Endodermal cell (in vitro differentiated cells): ENCODE measurements around the gene CNNM1. TPM values are rescaled to one million over a fixed set of nuclear protein-coding genes. Genes with fewer than 3 reads are reported as not detected.

ENCODE experiments used
- DNase-seq: peaks from one replicate; pipeline ENCODE4 v3.0.0-alpha.2; 2017
- H3K27ac ChIP-seq: 2 replicates; pipeline ENCODE4 v1.5.1; 2013; ENCODE audit warnings: mild to moderate bottlenecking, low read depth, low read length, moderate library complexity
- H3K27me3 ChIP-seq: 2 replicates; pipeline ENCODE4 v1.6.1; 2013; ENCODE audit warnings: mild to moderate bottlenecking, low read length, moderate library complexity; ENCODE audit not compliant: insufficient read depth, control insufficient read depth, poor library complexity, severe bottlenecking
- H3K36me3 ChIP-seq: 2 replicates; pipeline ENCODE4 v1.7.0; 2013; ENCODE audit warnings: mild to moderate bottlenecking, low read length, moderate library complexity; ENCODE audit not compliant: control insufficient read depth, insufficient read depth
- H3K4me1 ChIP-seq: one replicate; pipeline ENCODE4 v1.7.0; 2013; ENCODE audit warnings: low read length; ENCODE audit not compliant: control insufficient read depth, insufficient read depth
- H3K4me3 ChIP-seq: 2 replicates; pipeline ENCODE4 v1.5.1; 2013; ENCODE audit warnings: mild to moderate bottlenecking, low read length, moderate library complexity
- H3K9ac ChIP-seq: 2 replicates; pipeline ENCODE4 v1.6.1; 2013; ENCODE audit warnings: mild to moderate bottlenecking, low read length, moderate library complexity; ENCODE audit not compliant: poor library complexity, severe bottlenecking; ENCODE audit errors: extremely low read depth
- H3K9me3 ChIP-seq: 2 replicates; pipeline ENCODE4 v1.6.1; 2013; ENCODE audit warnings: mild to moderate bottlenecking, low read length, moderate library complexity; ENCODE audit not compliant: control insufficient read depth
- H3K27ac Mint-ChIP-seq: 2 replicates; pipeline ENCODE4 v1.8.0; 2020; ENCODE audit warnings: mixed read lengths
- H3K27me3 Mint-ChIP-seq: 2 replicates; pipeline ENCODE4 v1.8.0; 2021; ENCODE audit warnings: mild to moderate bottlenecking, mixed read lengths; ENCODE audit not compliant: insufficient read depth
- H3K36me3 Mint-ChIP-seq: 2 replicates; pipeline ENCODE4 v1.8.0; 2020; ENCODE audit warnings: low read depth, mixed read lengths
- H3K4me1 Mint-ChIP-seq: 2 replicates; pipeline ENCODE4 v1.8.0; 2020; ENCODE audit warnings: mixed read lengths
- H3K4me3 Mint-ChIP-seq: 2 replicates; pipeline ENCODE4 v1.8.0; 2020; ENCODE audit warnings: mild to moderate bottlenecking, moderate library complexity, mixed read lengths
- H3K9me3 Mint-ChIP-seq: 2 replicates; pipeline ENCODE4 v1.8.0; 2020; ENCODE audit warnings: mild to moderate bottlenecking, mixed read lengths
- WGBS, 2 experiments: methylation state at CpG; one replicate each; pipeline versions ENCODE4 v1.1.5 to v1.1.7; 2013; ENCODE audit warnings: missing lambda C conversion rate in 2 of 2, mixed read lengths in 1 of 2; ENCODE audit not compliant: insufficient coverage in 1 of 2, insufficient read length in 1 of 2; 5-methylcytosine and 5-hydroxymethylcytosine counted together
- total RNA-seq, 2 donors: library from RNA; stranded (reverse); fragmentation: NEBNext Ultra II Directional in 1 of 2; extraction: Animal tissue kit (Norgen Biotek cat#: 25700) in 1 of 2; gene quantifications; 2 replicates in 1 of 2; 3 replicates in 1 of 2; pipeline ENCODE4 v1.2.1, GENCODE V29; 2021
- TF ChIP-seq, protein P1 (sequence below): fragments of 200-600 bp; sonication (generic); conservative IDR thresholded peaks from 2 replicates; pipeline ENCODE4 v1.5.0; 2021; ENCODE audit warnings: antibody characterized with exemption, mild to moderate bottlenecking

CNNM1 gene
- total RNA-seq, 2 donors from 2014 or later, result 2.8 to 3.8 TPM

- TF ChIP-seq, protein P1, sequence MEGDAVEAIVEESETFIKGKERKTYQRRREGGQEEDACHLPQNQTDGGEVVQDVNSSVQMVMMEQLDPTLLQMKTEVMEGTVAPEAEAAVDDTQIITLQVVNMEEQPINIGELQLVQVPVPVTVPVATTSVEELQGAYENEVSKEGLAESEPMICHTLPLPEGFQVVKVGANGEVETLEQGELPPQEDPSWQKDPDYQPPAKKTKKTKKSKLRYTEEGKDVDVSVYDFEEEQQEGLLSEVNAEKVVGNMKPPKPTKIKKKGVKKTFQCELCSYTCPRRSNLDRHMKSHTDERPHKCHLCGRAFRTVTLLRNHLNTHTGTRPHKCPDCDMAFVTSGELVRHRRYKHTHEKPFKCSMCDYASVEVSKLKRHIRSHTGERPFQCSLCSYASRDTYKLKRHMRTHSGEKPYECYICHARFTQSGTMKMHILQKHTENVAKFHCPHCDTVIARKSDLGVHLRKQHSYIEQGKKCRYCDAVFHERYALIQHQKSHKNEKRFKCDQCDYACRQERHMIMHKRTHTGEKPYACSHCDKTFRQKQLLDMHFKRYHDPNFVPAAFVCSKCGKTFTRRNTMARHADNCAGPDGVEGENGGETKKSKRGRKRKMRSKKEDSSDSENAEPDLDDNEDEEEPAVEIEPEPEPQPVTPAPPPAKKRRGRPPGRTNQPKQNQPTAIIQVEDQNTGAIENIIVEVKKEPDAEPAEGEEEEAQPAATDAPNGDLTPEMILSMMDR, result peak; percentile 64
- no peak overlapping the region for H3K27ac ChIP-seq
- peaks cover 11% of the 10 kb centered on the region for H3K27me3 Mint-ChIP-seq
- no peak overlapping the region for H3K4me3 ChIP-seq
- no peaks in the 10 kb centered on the region for H3K36me3 Mint-ChIP-seq
- peaks cover under 1% of the 10 kb centered on the region for H3K27me3 ChIP-seq
- no peaks in the 10 kb centered on the region for H3K36me3 ChIP-seq
- peak; percentile 58 for DNase-seq
- H3K4me1 Mint-ChIP-seq, result peaks cover 5% of the 10 kb centered on the region
- H3K4me3 Mint-ChIP-seq, result no peak overlapping the region
- no peaks in the 10 kb centered on the region for H3K9me3 Mint-ChIP-seq
- WGBS, 2 experiments, result 85 to 96% methylated on average over 4 to 5 of the region's 5 CpGs
- H3K4me1 ChIP-seq, result no peaks in the 10 kb centered on the region
- H3K9ac ChIP-seq, result no peak overlapping the region
- no peak overlapping the region for H3K27ac Mint-ChIP-seq
- H3K9me3 ChIP-seq, result no peaks in the 10 kb centered on the region
Observed at GRCh38 chr10:99442394-99442793, 113.2 kb downstream of the CNNM1 start.

DNA sequence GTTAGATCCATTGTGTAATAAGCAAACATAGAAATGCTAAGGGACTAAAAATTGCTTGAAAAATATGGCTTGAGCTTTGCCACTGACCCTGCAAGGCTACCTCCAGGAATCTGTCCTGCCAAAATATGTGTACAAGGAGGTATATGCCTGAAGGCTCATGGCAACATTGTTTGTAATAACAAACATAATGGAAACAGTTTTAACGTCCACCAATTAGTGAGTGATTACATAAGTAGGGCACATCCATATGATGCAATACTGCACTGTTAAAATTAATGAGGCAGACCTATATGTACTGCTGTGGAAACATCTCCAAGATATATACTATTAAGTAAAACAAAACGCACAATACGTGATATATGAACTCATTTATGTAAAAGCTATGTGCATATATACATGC is 114.3 kb downstream of the CNNM1 start:
- H3K36me3 Mint-ChIP-seq, result no peaks in the 10 kb centered on the region
- H3K4me3 ChIP-seq, result no peak overlapping the region
- TF ChIP-seq, protein P1, result no peak
- peaks cover 6% of the 10 kb centered on the region for H3K4me1 Mint-ChIP-seq
- H3K27ac Mint-ChIP-seq, result no peak overlapping the region
- no peaks in the 10 kb centered on the region for H3K36me3 ChIP-seq
- H3K4me3 Mint-ChIP-seq, result no peak overlapping the region
- H3K27ac ChIP-seq, result no peak overlapping the region
- peaks cover 11% of the 10 kb centered on the region for H3K27me3 Mint-ChIP-seq
- H3K9me3 ChIP-seq, result no peaks in the 10 kb centered on the region
- H3K9ac ChIP-seq, result no peak overlapping the region
- no peaks in the 10 kb centered on the region for H3K4me1 ChIP-seq
- 94% methylated on average over 1 of the region's 3 CpGs; no CpG with 5 or more reads in 1 of the 2 experiments for WGBS, 2 experiments
- DNase-seq, result no peak
- H3K9me3 Mint-ChIP-seq, result no peaks in the 10 kb centered on the region
- no peaks in the 10 kb centered on the region for H3K27me3 ChIP-seq

Other genes starting within 250 kb of the CNNM1 start
- gene HPSE2, start 93.5 kb upstream of the CNNM1 start, total RNA-seq, result under 1 TPM; 0.07 to 0.11 TPM
- gene GOT1, start 101.3 kb downstream of the CNNM1 start, total RNA-seq, result 10 to 100 TPM; 35.1 to 36.5 TPM
- gene NKX2-3, start 203.6 kb downstream of the CNNM1 start, total RNA-seq, result not detected